Measurements from ENCODE around the gene TFEB.

The TFEB gene

GRCh38 chr6:41706876-41707564, 28.4 kb downstream of the TFEB start:
- no peak for DNase-seq (ENCODE audit: low read depth, low spot score)

GRCh38 chr6:41705996-41706835, 29.2 kb downstream of the TFEB start:
- DNase-seq (ENCODE audit: low read depth, low spot score): no peak

- no peak for DNase-seq (ENCODE audit: low read depth, low spot score)
Observed at GRCh38 chr6:41705311-41705995, 30.0 kb downstream of the TFEB start.

- DNase-seq (ENCODE audit: low read depth, low spot score): no peak
Observed at GRCh38 chr6:41704656-41705310, 30.6 kb downstream of the TFEB start.

GRCh38 chr6:41704028-41704427, 31.4 kb downstream of the TFEB start:
- no peak for DNase-seq (ENCODE audit: low read depth, low spot score)

GRCh38 chr6:41702771-41703494, 32.5 kb downstream of the TFEB start:
- DNase-seq (ENCODE audit: low read depth, low spot score): no peak

- DNase-seq (ENCODE audit: low read depth, low spot score): no peak
Observed at GRCh38 chr6:41702089-41702745, 33.2 kb downstream of the TFEB start.

- no peak for DNase-seq (ENCODE audit: low read depth, low spot score)
Observed at GRCh38 chr6:41700463-41701347, 34.7 kb downstream of the TFEB start.

- no peak for DNase-seq (ENCODE audit: low read depth, low spot score)
Observed at GRCh38 chr6:41699063-41699462, 36.3 kb downstream of the TFEB start.

- no peak for DNase-seq (ENCODE audit: low read depth, low spot score)
Observed at GRCh38 chr6:41697861-41698781, 37.3 kb downstream of the TFEB start.

GRCh38 chr6:41696788-41697187, 38.6 kb downstream of the TFEB start:
- DNase-seq (ENCODE audit: low read depth, low spot score): no peak

- no peak for DNase-seq (ENCODE audit: low read depth, low spot score)
Observed at GRCh38 chr6:41695825-41696224, 39.6 kb downstream of the TFEB start.

GRCh38 chr6:41694815-41695526, 40.4 kb downstream of the TFEB start:
- no peak for DNase-seq (ENCODE audit: low read depth, low spot score)

GRCh38 chr6:41693281-41694240, 41.8 kb downstream of the TFEB start:
- DNase-seq (ENCODE audit: low read depth, low spot score): no peak

- no peak for DNase-seq (ENCODE audit: low read depth, low spot score)
Observed at GRCh38 chr6:41692730-41693129, 42.7 kb downstream of the TFEB start.

- no peak for DNase-seq (ENCODE audit: low read depth, low spot score)
Observed at GRCh38 chr6:41692080-41692675, 43.2 kb downstream of the TFEB start.

Measured in iPS DF 19.7 (cell line).